ENCODE measurements around the gene DCTN4. TPM values are rescaled to one million over a fixed set of nuclear protein-coding genes. Genes with fewer than 3 reads are reported as not detected.
"Not testable (repeated sequence)": the region's sequence is repeated elsewhere in the genome, so short reads cannot be mapped to it uniquely, and the experiment has no call there.

Gene DCTN4
- 86.2 TPM for polyA plus RNA-seq (2012; ENCODE audit: insufficient read depth, insufficient read length, low read depth)

- no peak for TF ChIP-seq CTCF (IDR thresholded peaks at IDR 0.05; ENCODE audit: low read depth, low read length)
Measured at GRCh38 chr5:150758531-150759333, at the start of gene DCTN4. DCTN4 (minus strand) TSS chr5:150759017; CDS start chr5:150758993, 24 bp downstream.

DNA sequence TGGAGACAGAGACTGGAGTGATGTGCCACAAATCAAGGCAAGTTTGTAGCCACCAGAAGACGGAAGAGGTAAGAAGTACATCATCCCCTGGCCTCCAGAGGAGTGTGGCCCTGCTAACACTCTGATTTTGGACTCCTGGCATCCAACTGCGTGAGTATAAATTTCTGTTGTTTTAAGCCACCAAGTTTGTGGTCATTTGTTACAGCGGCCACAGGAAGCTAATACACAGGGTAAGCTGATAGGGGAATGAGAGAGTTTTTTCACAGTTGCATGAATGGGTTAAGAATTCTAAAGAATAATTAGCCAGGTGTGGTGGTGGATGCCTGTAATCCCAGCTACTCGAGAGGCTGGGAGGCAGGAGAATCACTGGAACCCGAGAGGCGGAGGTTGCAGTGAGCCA is 45.6 kb upstream of the DCTN4 start:
- no peak overlapping the region for H3K4me3 ChIP-seq (ENCODE audit: low read depth, low read length)
- H3K27me3 ChIP-seq, result peaks cover 17% of the 10 kb centered on the region
- DNase-seq, result no peak
- no peaks in the 10 kb centered on the region for H3K9me3 ChIP-seq
- H3K4me1 ChIP-seq, result no peaks in the 10 kb centered on the region
- TF ChIP-seq CTCF (IDR thresholded peaks at IDR 0.05; ENCODE audit: low read depth, low read length), result no peak
- no peaks in the 10 kb centered on the region for H3K36me3 ChIP-seq

More at GRCh38 chr5:150758531-150759333, at the start of gene DCTN4:
- Histone ChIP-seq H3K27me3 (no peaks in the 10 kb centered on the region), H3K36me3 (peaks cover 16% of the 10 kb centered on the region), H3K9me3 (no peaks in the 10 kb centered on the region), H3K4me1 (peaks cover 11% of the 10 kb centered on the region), H3K4me3 (ENCODE audit: low read depth, low read length) (peak within 1 kb of the TSS; percentile 83)
- peak; percentile 96 for DNase-seq

GRCh38 chr5:150801117-150801927 is 42.5 kb upstream of the DCTN4 start:
- H3K27me3 ChIP-seq, result peaks cover 7% of the 10 kb centered on the region
- peak; percentile 35 for DNase-seq
- H3K36me3 ChIP-seq, result no peaks in the 10 kb centered on the region
- H3K4me1 ChIP-seq, result no peaks in the 10 kb centered on the region
- H3K4me3 ChIP-seq (ENCODE audit: low read depth, low read length), result peak overlapping the region; percentile 63
- peak; percentile 78 for TF ChIP-seq CTCF (IDR thresholded peaks at IDR 0.05; ENCODE audit: low read depth, low read length)
- no peaks in the 10 kb centered on the region for H3K9me3 ChIP-seq

GRCh38 chr5:150797384-150797783 is 38.6 kb upstream of the DCTN4 start:
- no peaks in the 10 kb centered on the region for H3K27me3 ChIP-seq
- TF ChIP-seq CTCF (IDR thresholded peaks at IDR 0.05; ENCODE audit: low read depth, low read length), result no peak
- no peak overlapping the region for H3K4me3 ChIP-seq (ENCODE audit: low read depth, low read length)
- no peak for DNase-seq
- H3K9me3 ChIP-seq, result no peaks in the 10 kb centered on the region
- H3K36me3 ChIP-seq, result no peaks in the 10 kb centered on the region
- no peaks in the 10 kb centered on the region for H3K4me1 ChIP-seq

GRCh38 chr5:150794927-150795326 is 36.1 kb upstream of the DCTN4 start:
- no peak for DNase-seq
- Histone ChIP-seq H3K9me3 (no peaks in the 10 kb centered on the region), H3K27me3 (no peaks in the 10 kb centered on the region), H3K36me3 (no peaks in the 10 kb centered on the region), H3K4me1 (no peaks in the 10 kb centered on the region), H3K4me3 (ENCODE audit: low read depth, low read length) (no peak overlapping the region)
- no peak for TF ChIP-seq CTCF (IDR thresholded peaks at IDR 0.05; ENCODE audit: low read depth, low read length)

- not testable (repeated sequence) for H3K4me3 ChIP-seq (ENCODE audit: low read depth, low read length); H3K27me3 ChIP-seq; H3K9me3 ChIP-seq; DNase-seq; H3K36me3 ChIP-seq; H3K4me1 ChIP-seq
Measured at GRCh38 chr5:150793423-150793888, 34.6 kb upstream of the DCTN4 start.

Measured in BE2C (cell line).